Nephron progenitor cell (in vitro differentiated cells): Measurements from ENCODE around the gene E2F3.

Source experiments
- DNase-seq: peaks from one replicate; pipeline ENCODE4 v3.0.0; 2021
- H3K27ac Mint-ChIP-seq: 2 replicates; pipeline ENCODE4 v1.8.0; 2021; ENCODE audit warnings: mild to moderate bottlenecking, moderate library complexity, mixed read lengths
- H3K27me3 Mint-ChIP-seq: 2 replicates; pipeline ENCODE4 v1.8.0; 2021; ENCODE audit warnings: mild to moderate bottlenecking, low read depth, mixed read lengths; ENCODE audit not compliant: poor library complexity
- H3K36me3 Mint-ChIP-seq: 2 replicates; pipeline ENCODE4 v1.8.0; 2021; ENCODE audit warnings: low read depth, mixed read lengths
- H3K4me1 Mint-ChIP-seq: 2 replicates; pipeline ENCODE4 v1.8.0; 2021; ENCODE audit warnings: mixed read lengths
- H3K4me3 Mint-ChIP-seq: 2 replicates; pipeline ENCODE4 v1.8.0; 2021; ENCODE audit warnings: mild to moderate bottlenecking, moderate library complexity, mixed read lengths
- H3K9me3 Mint-ChIP-seq: 2 replicates; pipeline ENCODE4 v1.8.0; 2021; ENCODE audit warnings: mild to moderate bottlenecking, moderate library complexity, mixed read lengths
- CTCF ChIP-seq: fragments of 200-600 bp; sonication (generic); IDR thresholded peaks from 2 replicates; pipeline ENCODE4 v1.5.0; 2021; ENCODE audit warnings: antibody characterized with exemption

E2F3 gene

GRCh38 chr6:20403070-20403765 lies 1.5 kb downstream of the E2F3 start:
- no peak overlapping the region for H3K27ac Mint-ChIP-seq
- H3K9me3 Mint-ChIP-seq: no peaks in the 10 kb centered on the region
- peaks cover 34% of the 10 kb centered on the region for H3K4me1 Mint-ChIP-seq
- TF ChIP-seq CTCF: no peak
- peaks cover 9% of the 10 kb centered on the region for H3K27me3 Mint-ChIP-seq
- H3K4me3 Mint-ChIP-seq: peak overlapping the region; percentile 98
- peaks cover 33% of the 10 kb centered on the region for H3K36me3 Mint-ChIP-seq
- DNase-seq: peak; percentile 82

GRCh38 chr6:20403766-20404640 lies 2.3 kb downstream of the E2F3 start:
- H3K4me3 Mint-ChIP-seq: peak overlapping the region; percentile 98
- TF ChIP-seq CTCF: no peak

GRCh38 chr6:20404641-20405032 lies 3.0 kb downstream of the E2F3 start:
- H3K27me3 Mint-ChIP-seq: peaks cover under 1% of the 10 kb centered on the region
- H3K9me3 Mint-ChIP-seq: no peaks in the 10 kb centered on the region
- peak; percentile 61 for DNase-seq
- peaks cover 41% of the 10 kb centered on the region for H3K4me1 Mint-ChIP-seq
- H3K27ac Mint-ChIP-seq: peak overlapping the region; percentile 99
- H3K36me3 Mint-ChIP-seq: peaks cover 33% of the 10 kb centered on the region
- peak overlapping the region; percentile 98 for H3K4me3 Mint-ChIP-seq
- peak; percentile 57 for TF ChIP-seq CTCF

More at GRCh38 chr6:20403766-20404640, 2.3 kb downstream of the E2F3 start:
- Mint-ChIP-seq H3K36me3 (peaks cover 33% of the 10 kb centered on the region), H3K27ac (peak overlapping the region; percentile 99), H3K27me3 (peaks cover 6% of the 10 kb centered on the region), H3K4me1 (peaks cover 36% of the 10 kb centered on the region), H3K9me3 (no peaks in the 10 kb centered on the region)
- DNase-seq: no peak

- H3K9me3 Mint-ChIP-seq: no peaks in the 10 kb centered on the region
- H3K36me3 Mint-ChIP-seq: peaks cover 68% of the 10 kb centered on the region
- no peak for DNase-seq
- no peak overlapping the region for H3K4me3 Mint-ChIP-seq
- no peaks in the 10 kb centered on the region for H3K27me3 Mint-ChIP-seq
- H3K4me1 Mint-ChIP-seq: peaks cover 60% of the 10 kb centered on the region
- TF ChIP-seq CTCF: no peak
- no peak overlapping the region for H3K27ac Mint-ChIP-seq
Measured at GRCh38 chr6:20408851-20409250, 7.2 kb downstream of the E2F3 start.

GRCh38 chr6:20409427-20409971 lies 7.8 kb downstream of the E2F3 start:
- Mint-ChIP-seq H3K4me1 (peaks cover 66% of the 10 kb centered on the region), H3K4me3 (no peak overlapping the region), H3K36me3 (peaks cover 73% of the 10 kb centered on the region), H3K27ac (peak overlapping the region; percentile 8), H3K9me3 (no peaks in the 10 kb centered on the region), H3K27me3 (no peaks in the 10 kb centered on the region)
- no peak for TF ChIP-seq CTCF
- DNase-seq: no peak
